GM12872 (cell line): ENCODE data around the gene SEMA4B.

Source experiments
- CTCF ChIP-seq: IDR thresholded peaks from 3 replicates; pipeline ENCODE4 v1.5.1; 2011; ENCODE audit warnings: low read depth, mild to moderate bottlenecking, low read length, moderate library complexity; ENCODE audit not compliant: insufficient read depth

The SEMA4B gene

GRCh38 chr15:90160781-90161727, 40.1 kb upstream of the SEMA4B start:
- no peak for TF ChIP-seq CTCF

GRCh38 chr15:90161950-90162361, 39.2 kb upstream of the SEMA4B start:
- no peak for TF ChIP-seq CTCF

- TF ChIP-seq CTCF: no peak
Observed at GRCh38 chr15:90162956-90163355, 38.2 kb upstream of the SEMA4B start.

- no peak for TF ChIP-seq CTCF
Observed at GRCh38 chr15:90165157-90165556, 36.0 kb upstream of the SEMA4B start.

- no peak for TF ChIP-seq CTCF
Observed at GRCh38 chr15:90165659-90166489, 35.3 kb upstream of the SEMA4B start.

- TF ChIP-seq CTCF: no peak
Observed at GRCh38 chr15:90167121-90167520, 34.0 kb upstream of the SEMA4B start.

GRCh38 chr15:90171623-90172022, 29.5 kb upstream of the SEMA4B start:
- no peak for TF ChIP-seq CTCF
